GM10266 (cell line): ENCODE measurements around the gene OSBPL1A.

ENCODE experiments used
- DNase-seq: peaks from one replicate; pipeline ENCODE4 v3.0.0; 2012; ENCODE audit errors: extremely low spot score
- TF ChIP-seq, protein P1 (sequence below): IDR thresholded peaks from 2 replicates; pipeline ENCODE4 v1.5.1; 2012; ENCODE audit warnings: mild to moderate bottlenecking, low read depth; ENCODE audit not compliant: control insufficient read depth, insufficient read depth; ENCODE audit errors: missing control alignments

The OSBPL1A gene

DNA sequence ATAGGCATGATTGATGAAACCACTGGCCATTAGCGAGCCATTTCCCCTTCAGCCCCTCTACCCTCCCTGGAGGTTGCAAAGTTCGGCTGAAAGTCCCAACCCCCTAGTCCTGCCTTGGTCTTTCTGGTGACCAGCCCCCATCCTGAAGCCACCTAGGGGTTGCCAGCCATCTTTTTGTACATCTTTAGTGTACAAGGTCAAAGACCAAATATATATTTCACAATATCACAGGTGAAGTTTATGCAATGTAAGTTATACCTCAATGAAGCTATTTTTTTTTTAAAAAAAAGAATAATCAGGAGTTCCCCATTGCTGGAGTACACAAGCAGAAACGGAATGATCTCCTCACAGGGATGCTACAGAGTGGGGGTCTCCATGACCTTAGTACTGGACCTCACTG is 31.3 kb downstream of the OSBPL1A start:
- TF ChIP-seq, protein P1, sequence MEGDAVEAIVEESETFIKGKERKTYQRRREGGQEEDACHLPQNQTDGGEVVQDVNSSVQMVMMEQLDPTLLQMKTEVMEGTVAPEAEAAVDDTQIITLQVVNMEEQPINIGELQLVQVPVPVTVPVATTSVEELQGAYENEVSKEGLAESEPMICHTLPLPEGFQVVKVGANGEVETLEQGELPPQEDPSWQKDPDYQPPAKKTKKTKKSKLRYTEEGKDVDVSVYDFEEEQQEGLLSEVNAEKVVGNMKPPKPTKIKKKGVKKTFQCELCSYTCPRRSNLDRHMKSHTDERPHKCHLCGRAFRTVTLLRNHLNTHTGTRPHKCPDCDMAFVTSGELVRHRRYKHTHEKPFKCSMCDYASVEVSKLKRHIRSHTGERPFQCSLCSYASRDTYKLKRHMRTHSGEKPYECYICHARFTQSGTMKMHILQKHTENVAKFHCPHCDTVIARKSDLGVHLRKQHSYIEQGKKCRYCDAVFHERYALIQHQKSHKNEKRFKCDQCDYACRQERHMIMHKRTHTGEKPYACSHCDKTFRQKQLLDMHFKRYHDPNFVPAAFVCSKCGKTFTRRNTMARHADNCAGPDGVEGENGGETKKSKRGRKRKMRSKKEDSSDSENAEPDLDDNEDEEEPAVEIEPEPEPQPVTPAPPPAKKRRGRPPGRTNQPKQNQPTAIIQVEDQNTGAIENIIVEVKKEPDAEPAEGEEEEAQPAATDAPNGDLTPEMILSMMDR = no peak

DNA sequence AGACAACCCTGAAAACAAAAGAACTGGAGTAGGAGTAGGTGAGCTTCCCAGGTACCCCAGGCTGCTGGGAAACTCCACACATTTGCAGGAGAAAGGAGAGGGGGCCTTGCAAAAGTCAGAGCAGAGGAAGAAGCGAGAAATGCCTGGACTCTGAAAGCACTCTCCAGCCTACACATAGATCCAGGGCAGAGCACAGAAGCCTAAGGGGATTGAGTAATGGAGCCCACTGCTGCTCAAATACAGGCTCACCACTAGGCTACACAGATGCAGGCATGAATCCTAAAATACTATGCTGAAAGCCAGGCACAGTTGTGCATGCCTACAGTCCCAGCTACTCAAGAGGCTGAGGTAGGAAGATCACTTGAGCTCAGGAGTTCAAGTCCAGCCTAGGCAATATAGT is 33.4 kb downstream of the OSBPL1A start:
- TF ChIP-seq, protein P1 = no peak
- no peak for DNase-seq

More for the DNA sequence above, 31.3 kb downstream of the OSBPL1A start:
- DNase-seq = no peak

DNA sequence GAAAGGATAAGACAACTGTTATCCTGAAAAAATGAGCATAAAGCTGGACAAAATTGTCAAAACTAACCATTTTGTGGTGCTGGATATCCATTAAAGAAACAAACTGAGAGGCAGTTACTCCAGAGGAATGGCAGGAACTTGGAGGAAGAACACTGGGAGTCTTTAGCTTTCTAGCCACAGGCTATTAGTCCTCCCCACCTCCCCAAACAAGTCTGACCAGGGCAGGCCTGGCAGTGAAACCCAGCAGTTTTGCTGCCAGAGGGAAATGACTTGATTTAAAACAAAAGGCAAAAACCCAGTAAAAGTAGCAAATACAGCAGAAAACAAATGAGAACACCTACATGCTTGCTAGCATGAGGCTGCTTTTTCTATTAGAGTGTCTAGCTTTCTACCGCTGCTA is 34.9 kb downstream of the OSBPL1A start:
- TF ChIP-seq, protein P1 = no peak
- no peak for DNase-seq

DNA sequence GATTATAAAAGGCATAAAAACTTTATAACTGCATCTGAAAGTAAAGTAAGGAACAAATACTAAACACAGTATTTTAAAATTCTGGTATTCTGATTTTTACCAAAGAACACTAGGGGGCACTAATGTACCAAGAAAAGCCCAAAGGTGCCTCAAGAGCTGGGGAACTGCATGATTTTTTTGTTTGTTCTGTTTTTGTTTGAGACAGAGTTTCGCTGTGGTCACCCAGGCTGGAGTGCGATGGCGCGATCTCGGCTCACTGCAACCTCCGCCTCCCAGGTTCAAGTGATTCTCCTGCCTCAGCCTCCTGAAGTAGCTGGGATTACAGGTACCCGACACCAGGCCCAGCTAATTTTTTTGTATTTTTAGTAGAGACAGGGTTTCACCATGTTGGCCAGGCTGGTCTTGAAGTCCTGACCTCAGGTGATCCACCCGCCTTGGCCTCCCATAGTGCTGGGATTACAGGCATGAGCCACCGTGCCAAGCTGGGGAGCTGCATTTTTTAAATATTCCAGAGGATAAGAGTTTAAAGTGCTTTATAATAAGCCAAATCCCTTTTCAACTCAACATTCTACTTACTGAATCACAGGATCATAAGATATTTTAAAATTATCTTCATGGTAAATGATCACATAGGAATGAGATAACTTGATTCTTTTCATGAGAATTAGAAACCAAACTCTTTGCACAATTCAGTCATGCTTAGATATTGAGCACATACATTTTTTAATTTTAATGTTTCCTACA is 37.7 kb downstream of the OSBPL1A start:
- DNase-seq = peak; percentile 50
- TF ChIP-seq, protein P1 = peak; percentile 61

DNA sequence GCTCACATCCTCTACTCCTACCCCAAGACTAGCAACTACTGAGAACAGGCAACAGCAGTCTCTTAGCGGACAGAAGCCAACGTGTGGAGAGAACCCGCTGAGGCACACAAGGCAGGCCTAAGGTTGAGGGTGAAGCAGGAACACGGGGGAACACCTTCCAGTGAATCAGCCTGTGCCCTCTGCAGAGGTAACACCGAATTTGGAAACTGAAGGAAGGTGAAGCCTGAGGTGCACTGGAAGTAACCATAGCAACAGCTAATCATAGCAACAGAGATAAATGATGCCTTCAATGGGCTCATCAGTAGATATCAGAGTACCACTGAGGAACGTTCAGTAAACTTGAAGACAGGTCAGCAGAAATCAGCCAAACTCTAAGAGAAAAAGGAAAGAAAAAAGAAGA is 43.3 kb downstream of the OSBPL1A start:
- DNase-seq = no peak
- TF ChIP-seq, protein P1 = no peak

DNA sequence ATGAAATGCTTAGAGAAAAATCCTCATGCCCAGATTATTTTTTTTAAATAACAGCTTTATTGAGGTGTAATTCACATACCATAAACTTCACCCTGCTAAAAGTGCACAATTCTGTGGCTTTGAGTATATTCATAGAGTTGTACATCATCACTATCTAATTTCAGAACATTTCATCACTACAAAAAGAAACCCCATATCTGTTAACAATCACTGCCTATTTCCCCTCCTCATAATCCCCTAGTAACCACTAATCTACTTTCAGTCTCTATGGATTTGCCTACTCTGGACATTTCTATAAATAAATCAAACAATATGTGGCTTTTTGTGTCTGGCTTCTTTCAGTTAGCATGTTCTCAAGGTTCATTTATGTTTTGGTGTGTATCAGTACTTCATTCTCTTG is 51.4 kb downstream of the OSBPL1A start:
- no peak for DNase-seq
- TF ChIP-seq, protein P1 = no peak

DNA sequence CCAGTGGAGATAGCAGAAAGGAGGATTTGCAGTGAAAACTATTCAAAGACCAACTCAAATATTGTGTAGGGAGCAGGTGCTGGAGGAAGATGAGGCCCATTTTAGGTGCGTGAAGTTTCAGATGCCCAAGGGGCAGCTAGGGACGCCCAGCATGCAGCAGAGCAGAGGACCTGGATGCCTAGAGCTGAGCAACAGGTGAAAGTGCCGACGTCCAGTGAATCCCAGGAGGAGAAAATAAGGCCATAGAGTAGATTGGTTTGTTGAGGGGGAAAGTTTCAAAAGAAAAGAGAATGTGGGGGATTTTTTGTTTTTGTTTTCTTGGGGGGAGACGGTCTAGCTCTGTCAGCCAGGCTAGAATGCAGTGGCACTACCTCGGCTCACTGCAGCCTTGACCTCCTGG is 53.1 kb downstream of the OSBPL1A start:
- TF ChIP-seq, protein P1 = no peak
- no peak for DNase-seq
